ENCODE measurements around the gene CCDC85B. TPM values are rescaled to one million over a fixed set of nuclear protein-coding genes. Genes with fewer than 3 reads are reported as not detected.
A peak's percentile ranks its signal among the peaks of the same experiment; 100 is the strongest.

The CCDC85B gene
- total and polyA plus RNA-seq, 12 donors: 0.16 to 162 (median 58.4) TPM

- DNase-seq: no peak
Observed at GRCh38 chr11:65900899-65901180, 10.4 kb downstream of the CCDC85B start.

GRCh38 chr11:65903068-65903481 lies 12.6 kb downstream of the CCDC85B start:
- H3K9me3 ChIP-seq (replicated peaks in 1 of 3): no peaks in the 10 kb centered on the region
- H3K4me1 ChIP-seq (replicated peaks in 1 of 2): peaks cover 12 to 16% of the 10 kb centered on the region in 2 donors
- H3K4me3 ChIP-seq: no peak overlapping the region
- H3K27me3 ChIP-seq: no peaks in the 10 kb centered on the region
- 15 to 41% (median 27%) methylated on average over 2 to 5 of the region's 5 CpGs for WGBS, 4 donors
- no peak overlapping the region for H3K27ac ChIP-seq
- H3K36me3 ChIP-seq (replicated peaks in 1 of 2): no peaks in the 10 kb centered on the region
- intact Hi-C loops (cut with DNase I): no loop called here
- no peak for DNase-seq
- TF ChIP-seq POLR2A (IDR thresholded peaks at IDR 0.05) (no peak), CTCF (IDR thresholded peaks at IDR 0.05) (no peak)

More at GRCh38 chr11:65900899-65901180, 10.4 kb downstream of the CCDC85B start:
- Histone ChIP-seq H3K9me3 (replicated peaks in 1 of 3) (no peaks in the 10 kb centered on the region), H3K36me3 (replicated peaks in 1 of 2) (no peaks in the 10 kb centered on the region), H3K4me1 (replicated peaks in 1 of 2) (peaks cover 12 to 16% of the 10 kb centered on the region in 2 donors), H3K4me3 (peak overlapping the region in 1 of 4 donors; percentile 63), H3K27me3 (no peaks in the 10 kb centered on the region), H3K27ac (peak overlapping the region; percentile 3 to 85 (median 70))
- intact Hi-C loops (cut with DNase I): no loop called here
- 76 to 81% (median 77%) methylated on average over 11 of the region's 11 CpGs for WGBS, 4 donors
- TF ChIP-seq POLR2A (IDR thresholded peaks at IDR 0.05) (no peak), CTCF (IDR thresholded peaks at IDR 0.05) (no peak)

GRCh38 chr11:65903715-65904114 lies 13.2 kb downstream of the CCDC85B start:
- intact Hi-C loops (cut with DNase I): no loop called here
- TF ChIP-seq CTCF (IDR thresholded peaks at IDR 0.05) (no peak), POLR2A (IDR thresholded peaks at IDR 0.05) (no peak)
- Histone ChIP-seq H3K4me1 (replicated peaks in 1 of 2) (peaks cover 12 to 14% of the 10 kb centered on the region in 2 donors), H3K36me3 (replicated peaks in 1 of 2) (no peaks in the 10 kb centered on the region), H3K27ac (no peak overlapping the region), H3K27me3 (no peaks in the 10 kb centered on the region), H3K4me3 (no peak overlapping the region), H3K9me3 (replicated peaks in 1 of 3) (no peaks in the 10 kb centered on the region)
- no peak for DNase-seq
- 82 to 91% (median 86%) methylated on average over 8 of the region's 8 CpGs for WGBS, 4 donors

GRCh38 chr11:65906602-65907001 lies 16.1 kb downstream of the CCDC85B start:
- H3K4me1 ChIP-seq (replicated peaks in 1 of 2): peaks cover 0 to 1% of the 10 kb centered on the region in 2 donors
- no peak overlapping the region for H3K27ac ChIP-seq
- no peaks in the 10 kb centered on the region for H3K9me3 ChIP-seq (replicated peaks in 1 of 3)
- 74 to 83% (median 83%) methylated on average over 5 of the region's 5 CpGs for WGBS, 4 donors
- no peaks in the 10 kb centered on the region for H3K27me3 ChIP-seq
- DNase-seq: no peak
- TF ChIP-seq POLR2A (IDR thresholded peaks at IDR 0.05): no peak
- no peak overlapping the region for H3K4me3 ChIP-seq
- H3K36me3 ChIP-seq (replicated peaks in 1 of 2): no peaks in the 10 kb centered on the region
- intact Hi-C loops (cut with DNase I): no loop called here

GRCh38 chr11:65907878-65908277 lies 17.4 kb downstream of the CCDC85B start:
- H3K36me3 ChIP-seq (replicated peaks in 1 of 2): no peaks in the 10 kb centered on the region
- no peak for DNase-seq
- no peak overlapping the region for H3K4me3 ChIP-seq
- H3K27me3 ChIP-seq: no peaks in the 10 kb centered on the region
- 74 to 83% (median 76%) methylated on average over 4 to 6 of the region's 6 CpGs for WGBS, 4 donors
- no peak overlapping the region for H3K27ac ChIP-seq
- H3K9me3 ChIP-seq (replicated peaks in 1 of 3): no peaks in the 10 kb centered on the region
- intact Hi-C loops (cut with DNase I): no loop called here
- H3K4me1 ChIP-seq (replicated peaks in 1 of 2): peaks cover 0 to 7% of the 10 kb centered on the region in 2 donors
- TF ChIP-seq CTCF (IDR thresholded peaks at IDR 0.05) (no peak), POLR2A (IDR thresholded peaks at IDR 0.05) (no peak)

Data from adrenal gland (tissue), 12 donors.